HL-60 (cell line): ENCODE measurements around the gene DROSHA.

Experiments used
- DNase-seq, 2 experiments: peaks; one replicate each; pipeline ENCODE4 v3.0.0-alpha.2; 2010 to 2020; ENCODE audit warnings: low read depth in 1 of 2, low spot score in 1 of 2
- H3K27ac ChIP-seq: fragments of 250-450 bp; sonication (Bioruptor Pico); replicated peaks from 2 replicates; pipeline ENCODE4 v1.5.1; 2020; ENCODE audit warnings: mild to moderate bottlenecking, moderate library complexity
- H3K27me3 ChIP-seq: fragments of 250-450 bp; sonication (Bioruptor Pico); 2 replicates; pipeline ENCODE4 v1.5.1; 2021; ENCODE audit warnings: mild to moderate bottlenecking, moderate library complexity; ENCODE audit not compliant: insufficient read depth, poor library complexity, severe bottlenecking
- H3K4me3 ChIP-seq: replicated peaks from 2 replicates; pipeline ENCODE4 v1.5.1; 2011; ENCODE audit warnings: mild to moderate bottlenecking, control low read depth, low read length; ENCODE audit not compliant: insufficient read depth
- CTCF ChIP-seq: IDR thresholded peaks from one replicate; pipeline ENCODE4 v1.5.1; 2011; ENCODE audit warnings: low read length, control low read depth, inconsistent platforms; ENCODE audit not compliant: insufficient read depth
- GABPA ChIP-seq: IDR thresholded peaks from 2 replicates; pipeline ENCODE4 v1.6.1; 2012; ENCODE audit warnings: low read depth
- POLR2AphosphoS5 ChIP-seq: IDR thresholded peaks from 2 replicates; pipeline ENCODE4 v1.6.1; 2012; ENCODE audit warnings: low read depth
- REST ChIP-seq: IDR thresholded peaks from 2 replicates; pipeline ENCODE4 v1.6.1; 2012; ENCODE audit warnings: low read depth; ENCODE audit not compliant: insufficient replicate concordance
- SPI1 ChIP-seq: IDR thresholded peaks from 2 replicates; pipeline ENCODE4 v1.6.1; 2012; ENCODE audit warnings: low read depth, mild to moderate bottlenecking, borderline replicate concordance

Gene DROSHA

GRCh38 chr5:31523041-31523440 is 8.9 kb downstream of the DROSHA start:
- TF ChIP-seq GABPA (no peak), REST (no peak), POLR2AphosphoS5 (no peak), CTCF (no peak), SPI1 (no peak)
- Histone ChIP-seq H3K27ac (no peak overlapping the region), H3K27me3 (no peaks in the 10 kb centered on the region), H3K4me3 (no peak overlapping the region)
- DNase-seq, result no peak

- DNase-seq, result no peak
- no peak overlapping the region for H3K4me3 ChIP-seq
- H3K27ac ChIP-seq, result no peak overlapping the region; the same call in 1 of the 2 replicates
- H3K27me3 ChIP-seq, result no peaks in the 10 kb centered on the region
- TF ChIP-seq CTCF (no peak), POLR2AphosphoS5 (no peak)
Measured at GRCh38 chr5:31516802-31517201, 15.1 kb downstream of the DROSHA start.

GRCh38 chr5:31511305-31511704 is 20.6 kb downstream of the DROSHA start:
- Histone ChIP-seq H3K27ac (no peak overlapping the region), H3K4me3 (no peak overlapping the region), H3K27me3 (no peaks in the 10 kb centered on the region)
- no peak for DNase-seq
- TF ChIP-seq REST (no peak), GABPA (no peak), SPI1 (no peak), CTCF (no peak)

- TF ChIP-seq POLR2AphosphoS5 (no peak), REST (no peak), SPI1 (no peak), CTCF (no peak), GABPA (no peak)
- Histone ChIP-seq H3K27me3 (no peaks in the 10 kb centered on the region), H3K27ac (no peak overlapping the region), H3K4me3 (no peak overlapping the region)
- no peak for DNase-seq
Measured at GRCh38 chr5:31504529-31504928, 27.4 kb downstream of the DROSHA start.
